ENCODE measurements around the gene LRRC63.
"Not testable (repeated sequence)": the region's sequence is repeated elsewhere in the genome, so short reads cannot be mapped to it uniquely, and the experiment has no call there.

LRRC63 gene

DNA sequence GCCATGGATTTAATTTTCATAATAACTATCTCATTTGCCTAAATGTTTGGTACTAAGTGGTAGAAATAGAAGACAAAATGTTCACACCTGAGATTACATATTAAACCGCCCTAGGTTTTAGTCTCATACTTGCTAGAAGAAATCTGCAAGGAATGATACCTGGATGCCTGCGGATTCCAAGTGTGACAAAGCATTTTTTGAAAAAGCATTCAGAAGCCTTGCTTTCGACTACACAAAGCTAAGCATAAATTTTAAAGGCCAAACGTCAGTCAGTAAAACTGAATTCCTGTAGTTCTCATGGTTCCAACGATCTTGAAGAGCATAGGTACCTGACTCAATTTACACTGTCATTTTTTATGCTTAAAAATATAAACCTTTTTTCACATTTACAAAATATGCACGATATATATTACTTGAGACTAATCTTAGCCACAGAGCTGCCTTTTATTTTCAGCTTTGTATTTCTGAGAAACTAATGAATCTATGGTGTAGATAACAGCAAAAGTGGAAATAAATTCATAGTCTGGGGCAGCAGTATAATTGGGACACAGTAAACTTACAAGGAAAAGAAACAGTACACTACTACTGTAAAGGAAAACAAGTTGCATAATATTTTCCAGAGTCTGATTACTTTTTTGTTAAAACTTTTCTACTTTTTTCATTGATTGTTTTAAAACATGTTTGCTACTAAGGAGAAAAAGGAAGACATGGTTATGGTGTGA lies 1.2 kb upstream of the LRRC63 start:
- H4K20me1 ChIP-seq (ENCODE audit: insufficient read depth, low read length), result no peaks in the 10 kb centered on the region
- H3K9me3 ChIP-seq (ENCODE audit: insufficient read depth, low read length, severe bottlenecking), result no peaks in the 10 kb centered on the region
- no peaks in the 10 kb centered on the region for H3K36me3 ChIP-seq (ENCODE audit: insufficient read depth, low read length)
- no peaks in the 10 kb centered on the region for H3K27me3 ChIP-seq (ENCODE audit: insufficient read depth, low read length, poor library complexity)
- H3K9ac ChIP-seq (ENCODE audit: low read depth, low read length), result peak overlapping the region; percentile 71
- ATAC-seq (ENCODE audit: insufficient read depth, low read depth) (no peak), DNase-seq (no peak)
- H3K27ac ChIP-seq (ENCODE audit: low read length), result peak overlapping the region; percentile 92
- peak overlapping the region; percentile 98 for H2AFZ ChIP-seq (ENCODE audit: low read depth, low read length)
- H3K4me1 ChIP-seq (ENCODE audit: insufficient read depth, low read length), result peaks cover 45% of the 10 kb centered on the region
- H3K4me2 ChIP-seq (ENCODE audit: insufficient read depth, low read length), result peak overlapping the region; percentile 98
- TF ChIP-seq, protein P1, sequence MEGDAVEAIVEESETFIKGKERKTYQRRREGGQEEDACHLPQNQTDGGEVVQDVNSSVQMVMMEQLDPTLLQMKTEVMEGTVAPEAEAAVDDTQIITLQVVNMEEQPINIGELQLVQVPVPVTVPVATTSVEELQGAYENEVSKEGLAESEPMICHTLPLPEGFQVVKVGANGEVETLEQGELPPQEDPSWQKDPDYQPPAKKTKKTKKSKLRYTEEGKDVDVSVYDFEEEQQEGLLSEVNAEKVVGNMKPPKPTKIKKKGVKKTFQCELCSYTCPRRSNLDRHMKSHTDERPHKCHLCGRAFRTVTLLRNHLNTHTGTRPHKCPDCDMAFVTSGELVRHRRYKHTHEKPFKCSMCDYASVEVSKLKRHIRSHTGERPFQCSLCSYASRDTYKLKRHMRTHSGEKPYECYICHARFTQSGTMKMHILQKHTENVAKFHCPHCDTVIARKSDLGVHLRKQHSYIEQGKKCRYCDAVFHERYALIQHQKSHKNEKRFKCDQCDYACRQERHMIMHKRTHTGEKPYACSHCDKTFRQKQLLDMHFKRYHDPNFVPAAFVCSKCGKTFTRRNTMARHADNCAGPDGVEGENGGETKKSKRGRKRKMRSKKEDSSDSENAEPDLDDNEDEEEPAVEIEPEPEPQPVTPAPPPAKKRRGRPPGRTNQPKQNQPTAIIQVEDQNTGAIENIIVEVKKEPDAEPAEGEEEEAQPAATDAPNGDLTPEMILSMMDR (IDR thresholded peaks at IDR 0.05; ENCODE audit: borderline replicate concordance, extremely low read depth, low read length, poor library complexity, severe bottlenecking), result no peak
- TF ChIP-seq EZH2 (IDR thresholded peaks at IDR 0.05; ENCODE audit: borderline replicate concordance, low read depth, low read length, severe bottlenecking), result no peak
- H3K79me2 ChIP-seq (ENCODE audit: insufficient read depth, low read length), result peaks cover 32% of the 10 kb centered on the region
- peak overlapping the region; percentile 57 to 90 for H3K4me3 ChIP-seq (ENCODE audit: low read depth in 1 of 2, low read length in 2 of 2)

DNA sequence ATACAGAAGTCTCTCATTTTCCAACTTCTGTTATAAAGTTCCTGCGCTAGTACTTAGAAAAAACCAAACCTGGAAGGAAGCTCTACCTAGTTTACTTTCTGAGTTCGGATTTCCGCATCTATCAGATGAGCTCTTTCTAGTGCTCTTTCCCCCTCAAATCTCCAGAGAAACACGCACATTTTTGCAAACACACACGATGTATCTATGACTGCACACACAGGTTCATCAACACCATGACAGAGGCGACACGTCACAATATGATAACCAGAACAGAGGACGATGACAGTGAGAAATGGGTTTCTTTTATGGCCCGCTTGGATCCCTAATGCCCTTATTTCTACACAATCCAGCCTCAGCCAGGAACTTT lies 629 bp upstream of the LRRC63 start:
- H2AFZ ChIP-seq (ENCODE audit: low read depth, low read length), result peak overlapping the region; percentile 98
- no peaks in the 10 kb centered on the region for H4K20me1 ChIP-seq (ENCODE audit: insufficient read depth, low read length)
- peak overlapping the region; percentile 57 to 90 for H3K4me3 ChIP-seq (ENCODE audit: low read depth in 1 of 2, low read length in 2 of 2)
- TF ChIP-seq, protein P1 (IDR thresholded peaks at IDR 0.05; ENCODE audit: borderline replicate concordance, extremely low read depth, low read length, poor library complexity, severe bottlenecking), result no peak
- no peak for TF ChIP-seq EZH2 (IDR thresholded peaks at IDR 0.05; ENCODE audit: borderline replicate concordance, low read depth, low read length, severe bottlenecking)
- H3K4me1 ChIP-seq (ENCODE audit: insufficient read depth, low read length), result peaks cover 41% of the 10 kb centered on the region
- peaks cover 32% of the 10 kb centered on the region for H3K79me2 ChIP-seq (ENCODE audit: insufficient read depth, low read length)
- no peaks in the 10 kb centered on the region for H3K27me3 ChIP-seq (ENCODE audit: insufficient read depth, low read length, poor library complexity)
- peak overlapping the region; percentile 98 for H3K4me2 ChIP-seq (ENCODE audit: insufficient read depth, low read length)
- DNase-seq (peak; percentile 45), ATAC-seq (ENCODE audit: insufficient read depth, low read depth) (peak; percentile 41)
- H3K9me3 ChIP-seq (ENCODE audit: insufficient read depth, low read length, severe bottlenecking), result no peaks in the 10 kb centered on the region
- peak overlapping the region; percentile 71 for H3K9ac ChIP-seq (ENCODE audit: low read depth, low read length)
- H3K36me3 ChIP-seq (ENCODE audit: insufficient read depth, low read length), result no peaks in the 10 kb centered on the region
- H3K27ac ChIP-seq (ENCODE audit: low read length), result peak overlapping the region; percentile 92

DNA sequence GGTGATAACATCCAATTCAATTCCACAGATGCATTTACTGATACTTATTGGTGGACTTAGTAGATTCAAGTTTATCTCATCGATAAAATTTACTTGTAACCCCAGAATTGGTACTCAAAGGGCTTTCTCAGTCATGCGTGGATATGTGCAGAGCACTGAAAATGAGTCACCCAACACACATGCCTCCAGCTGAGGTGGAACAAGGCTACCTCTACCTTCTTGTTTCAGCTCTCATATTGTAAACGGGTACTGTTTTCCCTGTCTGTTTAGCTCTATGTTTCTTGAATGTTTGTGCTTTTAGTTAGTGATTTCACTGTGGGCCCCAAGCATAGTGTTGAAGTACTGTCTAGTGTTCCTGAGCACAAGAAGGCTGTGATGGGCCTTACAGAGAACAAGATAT lies 1.5 kb downstream of the LRRC63 start:
- Histone ChIP-seq H3K79me2 (ENCODE audit: insufficient read depth, low read length) (peaks cover 32% of the 10 kb centered on the region), H3K27me3 (ENCODE audit: insufficient read depth, low read length, poor library complexity) (no peaks in the 10 kb centered on the region), H3K4me1 (ENCODE audit: insufficient read depth, low read length) (peaks cover 37% of the 10 kb centered on the region), H3K36me3 (ENCODE audit: insufficient read depth, low read length) (no peaks in the 10 kb centered on the region), H3K27ac (ENCODE audit: low read length) (no peak overlapping the region), H2AFZ (ENCODE audit: low read depth, low read length) (no peak overlapping the region), H4K20me1 (ENCODE audit: insufficient read depth, low read length) (no peaks in the 10 kb centered on the region), H3K9ac (ENCODE audit: low read depth, low read length) (no peak overlapping the region), H3K4me3 (ENCODE audit: low read depth in 1 of 2, low read length in 2 of 2) (no peak overlapping the region), H3K4me2 (ENCODE audit: insufficient read depth, low read length) (peak overlapping the region; percentile 98), H3K9me3 (ENCODE audit: insufficient read depth, low read length, severe bottlenecking) (no peaks in the 10 kb centered on the region)
- TF ChIP-seq, protein P1 (IDR thresholded peaks at IDR 0.05; ENCODE audit: borderline replicate concordance, extremely low read depth, low read length, poor library complexity, severe bottlenecking), result no peak
- TF ChIP-seq EZH2 (IDR thresholded peaks at IDR 0.05; ENCODE audit: borderline replicate concordance, low read depth, low read length, severe bottlenecking), result no peak
- ATAC-seq (ENCODE audit: insufficient read depth, low read depth) (no peak), DNase-seq (no peak)

DNA sequence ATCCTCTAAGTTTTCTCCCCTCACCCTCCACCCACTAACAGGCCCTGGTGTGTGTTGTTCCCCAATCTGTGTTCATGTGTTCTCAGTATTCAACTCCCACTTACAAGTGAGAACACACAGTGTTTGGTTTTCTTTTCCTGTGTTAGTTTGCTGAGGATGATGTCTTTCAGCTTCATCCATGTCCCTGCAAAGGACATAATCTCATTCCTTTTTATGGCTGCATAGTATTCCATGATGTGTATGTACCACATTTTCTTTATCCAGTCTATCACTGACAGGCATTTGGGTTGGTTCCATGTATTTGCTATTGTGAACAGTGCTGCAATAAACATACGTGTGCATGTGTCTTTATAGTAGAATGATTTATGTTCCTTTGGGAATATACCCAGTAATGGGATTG lies 3.0 kb downstream of the LRRC63 start:
- H3K27me3 ChIP-seq (ENCODE audit: insufficient read depth, low read length, poor library complexity); H4K20me1 ChIP-seq (ENCODE audit: insufficient read depth, low read length); H3K4me3 ChIP-seq (ENCODE audit: low read depth in 1 of 2, low read length in 2 of 2); H3K27ac ChIP-seq (ENCODE audit: low read length); DNase-seq; H2AFZ ChIP-seq (ENCODE audit: low read depth, low read length); ATAC-seq (ENCODE audit: insufficient read depth, low read depth); H3K4me2 ChIP-seq (ENCODE audit: insufficient read depth, low read length); H3K9ac ChIP-seq (ENCODE audit: low read depth, low read length); H3K9me3 ChIP-seq (ENCODE audit: insufficient read depth, low read length, severe bottlenecking); H3K36me3 ChIP-seq (ENCODE audit: insufficient read depth, low read length): not testable (repeated sequence)
- Histone ChIP-seq H3K4me1 (ENCODE audit: insufficient read depth, low read length) (peaks cover 36% of the 10 kb centered on the region), H3K79me2 (ENCODE audit: insufficient read depth, low read length) (peaks cover 23% of the 10 kb centered on the region)

DNA sequence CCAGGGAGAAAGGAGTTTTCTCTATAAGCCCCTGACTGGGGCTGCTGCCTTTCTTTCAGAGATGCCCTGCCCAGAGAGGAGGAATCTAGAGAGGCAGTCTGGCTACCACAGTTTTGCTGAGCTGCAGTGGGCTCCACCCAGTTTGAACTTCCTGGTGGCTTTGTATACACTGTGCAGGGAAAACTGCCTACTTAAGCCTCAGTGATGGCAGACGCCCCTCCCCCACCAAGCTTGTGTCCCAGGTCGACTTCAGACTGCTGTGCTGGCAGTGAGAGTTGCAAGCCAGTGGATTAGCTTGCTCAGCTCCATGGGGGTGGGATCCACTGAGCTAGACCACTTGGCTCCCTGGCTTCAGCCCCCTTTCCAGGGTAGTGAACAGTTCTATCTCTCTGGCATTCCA lies 8.5 kb downstream of the LRRC63 start:
- peak; percentile 49 for DNase-seq
- H3K27ac ChIP-seq (ENCODE audit: low read length); H4K20me1 ChIP-seq (ENCODE audit: insufficient read depth, low read length); H3K79me2 ChIP-seq (ENCODE audit: insufficient read depth, low read length); H3K4me2 ChIP-seq (ENCODE audit: insufficient read depth, low read length); H3K9ac ChIP-seq (ENCODE audit: low read depth, low read length); H3K9me3 ChIP-seq (ENCODE audit: insufficient read depth, low read length, severe bottlenecking); H3K4me3 ChIP-seq (ENCODE audit: low read depth in 1 of 2, low read length in 2 of 2); H3K4me1 ChIP-seq (ENCODE audit: insufficient read depth, low read length); H3K36me3 ChIP-seq (ENCODE audit: insufficient read depth, low read length); H3K27me3 ChIP-seq (ENCODE audit: insufficient read depth, low read length, poor library complexity): not testable (repeated sequence)
- ATAC-seq (ENCODE audit: insufficient read depth, low read depth), result peak; percentile 71
- H2AFZ ChIP-seq (ENCODE audit: low read depth, low read length), result peak overlapping the region; percentile 22; the same call in 1 of the 2 replicates
